Left ventricle myocardium inferior (tissue), 1 donor: Measurements from ENCODE around the gene GNPTAB. TPM values are rescaled to one million over a fixed set of nuclear protein-coding genes. Genes with fewer than 3 reads are reported as not detected.
A peak's percentile ranks its signal among the peaks of the same experiment; 100 is the strongest.

ENCODE experiments used
- DNase-seq: peaks from one replicate; pipeline ENCODE4 v3.0.0-alpha.2; 2020
- H3K27ac ChIP-seq: fragments of 200-600 bp; replicated peaks from 2 replicates; pipeline ENCODE4 v1.8.0; 2021
- H3K27me3 ChIP-seq: fragments of 200-600 bp; 2 replicates; pipeline ENCODE4 v1.8.0; 2021; ENCODE audit warnings: low read depth
- H3K36me3 ChIP-seq: fragments of 200-600 bp; 2 replicates; pipeline ENCODE4 v1.8.0; 2021
- H3K4me1 ChIP-seq: fragments of 200-600 bp; 2 replicates; pipeline ENCODE4 v1.8.0; 2021
- H3K4me3 ChIP-seq: fragments of 200-600 bp; 2 replicates; pipeline ENCODE4 v1.8.0; 2021; ENCODE audit warnings: mild to moderate bottlenecking, moderate library complexity
- H3K9me3 ChIP-seq: fragments of 200-600 bp; replicated peaks from 2 replicates; pipeline ENCODE4 v1.8.0; 2021
- intact Hi-C: fragments of 100-400 bp; cut with micrococcal nuclease; formaldehyde crosslinking; loops from one replicate; pipeline ENCODE4 v1.11.0; 2022
- long read RNA-seq: library from polyadenylated mRNA; unstranded; transcript quantifications from one replicate; pipeline ENCODE4 v2.0.0, GENCODE V29; 2021
- total RNA-seq: library from RNA; stranded (reverse); fragmentation: NEBNext Ultra II Directional; extraction: Animal tissue kit (Norgen Biotek cat#: 25700); gene quantifications from one replicate; pipeline ENCODE4 v1.2.1, GENCODE V29; 2021
- TF ChIP-seq, protein P1 (sequence below): fragments of 200-600 bp; IDR thresholded peaks from 2 replicates; pipeline ENCODE4 v1.8.0; 2021; ENCODE audit warnings: antibody characterized with exemption, mild to moderate bottlenecking, borderline replicate concordance
- donor health status: DM: no; HTN: yes; CAD: no; lungs with severe emphysema.

The GNPTAB gene
- 55.2 TPM for total RNA-seq
- long read RNA-seq, full-length matches to known transcripts, result 9 of 55 reads
- long read RNA-seq, partial matches to known transcripts, result 34 of 55 reads
- long read RNA-seq, other reads (novel, unspliced or antisense), result 12 of 55 reads

DNA sequence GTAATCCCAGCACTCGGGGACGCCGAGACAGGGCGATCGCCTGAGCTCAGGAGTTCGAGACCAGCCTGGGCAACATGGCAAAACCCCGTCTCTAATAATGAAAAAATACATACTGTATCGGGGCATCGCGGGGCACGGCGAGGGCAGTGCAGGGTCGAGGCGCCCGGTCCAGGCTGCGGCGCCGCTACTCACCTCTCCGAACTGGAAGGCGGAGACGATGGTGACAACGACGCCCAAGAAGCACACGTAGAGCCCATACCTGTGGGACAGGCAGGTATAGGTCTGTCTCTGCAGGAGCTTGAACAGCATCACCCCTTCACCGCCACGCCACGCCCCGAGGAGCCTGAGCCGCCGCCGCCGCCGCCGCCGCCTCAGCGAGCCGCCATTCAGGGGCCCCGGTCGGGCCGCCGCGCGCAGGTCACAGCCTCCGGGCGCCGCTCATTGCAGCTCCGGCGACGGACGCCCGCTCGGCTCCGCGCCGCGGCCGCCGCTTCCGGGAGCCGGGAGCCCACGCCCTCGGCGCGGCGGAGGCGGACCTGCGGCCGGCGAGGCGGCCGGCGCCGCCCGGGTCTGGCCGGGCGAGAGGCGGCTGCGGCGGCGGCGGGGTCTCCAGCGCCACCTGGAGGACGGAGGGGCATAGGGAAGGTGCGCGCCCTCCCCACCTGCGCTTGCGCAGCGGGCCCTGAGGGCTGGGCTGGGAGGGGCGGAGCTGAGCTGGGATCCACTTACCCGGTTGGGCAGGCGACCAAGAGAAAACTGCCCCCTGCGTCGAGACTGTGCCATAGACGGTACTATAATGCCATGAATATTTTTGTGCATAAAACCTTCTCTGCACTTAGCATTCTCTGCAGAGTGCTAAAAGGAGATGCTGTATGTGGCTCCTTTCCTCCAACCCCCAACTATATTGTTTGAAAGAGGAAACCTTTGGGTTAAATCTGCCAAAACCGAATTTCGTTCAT is at the start of gene GNPTAB:
Gene GNPTAB (minus strand): TSS at position 593 of the 959 bp plus-strand sequence. CDS start 284 bp downstream, at position 309.
- Histone ChIP-seq H3K36me3 (no peaks in the 10 kb centered on the region), H3K4me3 (peak within 1 kb of the TSS; percentile 79), H3K4me1 (peaks cover 51% of the 10 kb centered on the region), H3K27ac (peak within 1 kb of the TSS; percentile 82), H3K9me3 (no peaks in the 10 kb centered on the region), H3K27me3 (no peaks in the 10 kb centered on the region)
- intact Hi-C loops, result loop anchor here (5.0 kb wide), 1 partner anchor 58 kb away; no protein-coding TSS in a partner anchor
- peak; percentile 92 for DNase-seq
- TF ChIP-seq, protein P1, sequence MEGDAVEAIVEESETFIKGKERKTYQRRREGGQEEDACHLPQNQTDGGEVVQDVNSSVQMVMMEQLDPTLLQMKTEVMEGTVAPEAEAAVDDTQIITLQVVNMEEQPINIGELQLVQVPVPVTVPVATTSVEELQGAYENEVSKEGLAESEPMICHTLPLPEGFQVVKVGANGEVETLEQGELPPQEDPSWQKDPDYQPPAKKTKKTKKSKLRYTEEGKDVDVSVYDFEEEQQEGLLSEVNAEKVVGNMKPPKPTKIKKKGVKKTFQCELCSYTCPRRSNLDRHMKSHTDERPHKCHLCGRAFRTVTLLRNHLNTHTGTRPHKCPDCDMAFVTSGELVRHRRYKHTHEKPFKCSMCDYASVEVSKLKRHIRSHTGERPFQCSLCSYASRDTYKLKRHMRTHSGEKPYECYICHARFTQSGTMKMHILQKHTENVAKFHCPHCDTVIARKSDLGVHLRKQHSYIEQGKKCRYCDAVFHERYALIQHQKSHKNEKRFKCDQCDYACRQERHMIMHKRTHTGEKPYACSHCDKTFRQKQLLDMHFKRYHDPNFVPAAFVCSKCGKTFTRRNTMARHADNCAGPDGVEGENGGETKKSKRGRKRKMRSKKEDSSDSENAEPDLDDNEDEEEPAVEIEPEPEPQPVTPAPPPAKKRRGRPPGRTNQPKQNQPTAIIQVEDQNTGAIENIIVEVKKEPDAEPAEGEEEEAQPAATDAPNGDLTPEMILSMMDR, result peak; percentile 82

GRCh38 chr12:101878243-101878821 is 47.6 kb upstream of the GNPTAB start:
- intact Hi-C loops, result no loop called here
- H3K27me3 ChIP-seq, result no peaks in the 10 kb centered on the region
- TF ChIP-seq, protein P1, result no peak
- no peaks in the 10 kb centered on the region for H3K36me3 ChIP-seq
- H3K9me3 ChIP-seq, result no peaks in the 10 kb centered on the region
- peak overlapping the region; percentile 88 for H3K4me3 ChIP-seq
- no peak for DNase-seq
- H3K27ac ChIP-seq, result peak overlapping the region; percentile 95
- H3K4me1 ChIP-seq, result peaks cover 40% of the 10 kb centered on the region

DNA sequence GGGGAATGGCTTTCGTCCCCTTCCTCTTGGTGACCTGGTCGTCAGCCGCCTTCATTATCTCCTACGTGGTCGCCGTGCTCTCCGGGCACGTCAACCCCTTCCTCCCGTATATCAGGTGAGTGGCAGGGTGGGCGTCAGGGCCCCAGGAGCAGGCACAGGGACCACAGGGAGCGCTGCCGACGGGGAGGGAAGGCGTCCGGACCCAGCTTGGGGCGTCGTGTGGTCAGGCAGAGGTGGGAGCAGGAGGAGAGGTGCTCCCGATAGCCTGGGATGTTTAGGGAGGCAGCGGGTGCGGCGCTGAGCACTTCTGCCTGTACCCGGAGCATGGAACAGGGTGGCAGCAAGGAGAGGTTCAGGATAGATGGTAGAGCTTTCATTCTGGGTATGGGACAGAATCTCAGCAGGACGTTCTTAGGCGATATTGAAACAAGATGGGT is 47.1 kb upstream of the GNPTAB start:
- TF ChIP-seq, protein P1, result no peak
- Histone ChIP-seq H3K9me3 (no peaks in the 10 kb centered on the region), H3K36me3 (no peaks in the 10 kb centered on the region), H3K27ac (peak overlapping the region; percentile 95), H3K27me3 (no peaks in the 10 kb centered on the region), H3K4me1 (peaks cover 40% of the 10 kb centered on the region), H3K4me3 (peak overlapping the region; percentile 88)
- intact Hi-C loops, result no loop called here
- peak; percentile 22 for DNase-seq

DNA sequence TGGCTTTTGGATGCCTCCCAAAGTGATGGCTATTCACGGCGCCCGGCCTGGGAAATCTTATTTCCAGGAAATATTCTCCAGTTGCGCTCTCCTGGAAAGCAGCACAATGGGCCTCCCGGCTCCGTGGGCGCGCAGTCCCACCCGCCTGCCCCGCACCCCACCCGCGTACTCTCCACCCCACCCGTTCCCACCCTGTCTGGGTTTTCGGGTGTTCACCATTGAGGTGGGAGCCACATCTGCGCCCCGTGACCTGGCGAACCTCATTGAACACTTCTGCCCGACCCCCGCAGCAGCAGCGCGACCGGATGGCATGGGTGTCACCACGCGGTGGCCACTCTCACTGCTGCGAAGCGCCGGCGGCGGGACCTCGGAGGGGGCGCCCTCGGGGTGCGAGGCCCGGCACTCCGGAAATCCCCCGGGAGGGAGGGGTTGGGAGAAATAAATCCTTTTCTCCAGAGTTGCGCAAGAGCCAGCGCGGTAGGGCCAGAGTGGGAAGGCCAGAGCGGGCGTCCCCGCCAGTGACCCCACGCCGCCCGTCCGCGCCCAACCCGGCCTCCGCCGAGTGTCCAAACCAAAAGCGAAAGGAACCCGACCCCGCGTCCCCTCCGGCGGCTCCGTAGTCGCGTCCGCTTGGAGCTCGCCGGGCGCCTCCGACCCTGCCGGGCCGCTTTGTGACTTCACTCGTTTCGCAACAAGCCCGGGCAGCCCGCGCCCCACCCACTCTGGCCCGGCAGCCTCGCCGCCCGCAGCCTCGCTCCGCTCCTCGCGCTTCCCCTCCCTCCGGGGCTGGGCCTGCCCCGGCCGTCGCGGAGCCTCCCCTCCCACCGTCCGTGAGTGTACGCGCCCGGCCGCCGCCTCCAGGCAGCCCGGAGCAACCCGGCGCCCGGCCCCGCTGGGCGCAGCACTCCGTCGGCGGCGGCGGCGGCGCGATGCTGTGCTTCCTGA is 46.4 kb upstream of the GNPTAB start, which contains the start of gene DRAM1:
Gene DRAM1 (plus strand): TSS at position 720 of the 945 bp plus-strand sequence. CDS start 210 bp downstream, at position 930.
- intact Hi-C loops, result no loop called here
- Histone ChIP-seq H3K27me3 (no peaks in the 10 kb centered on the region), H3K4me3 (peak within 1 kb of the TSS; percentile 88), H3K9me3 (no peaks in the 10 kb centered on the region), H3K27ac (peak within 1 kb of the TSS; percentile 95), H3K4me1 (peaks cover 40% of the 10 kb centered on the region), H3K36me3 (no peaks in the 10 kb centered on the region)
- peak; percentile 91 for DNase-seq
- TF ChIP-seq, protein P1, result no peak
